LNCaP clone FGC (cell line): ENCODE measurements around the gene HBA2.
"Not testable (repeated sequence)": the region's sequence is repeated elsewhere in the genome, so short reads cannot be mapped to it uniquely, and the experiment has no call there.

Experiments
- DNase-seq: peaks from one replicate; pipeline ENCODE4 v3.0.0-alpha.2; 2011; ENCODE audit warnings: low read depth
- H3K4me3 ChIP-seq: 2 replicates; pipeline ENCODE4 v1.5.1; 2011; ENCODE audit warnings: mild to moderate bottlenecking, low read depth, low read length, control low read depth
- TF ChIP-seq, protein P1 (sequence below): IDR thresholded peaks from 2 replicates; pipeline ENCODE4 v1.5.1; 2012; ENCODE audit warnings: mild to moderate bottlenecking; ENCODE audit not compliant: control insufficient read depth, insufficient read depth; ENCODE audit errors: extremely low read depth

HBA2 gene

DNA sequence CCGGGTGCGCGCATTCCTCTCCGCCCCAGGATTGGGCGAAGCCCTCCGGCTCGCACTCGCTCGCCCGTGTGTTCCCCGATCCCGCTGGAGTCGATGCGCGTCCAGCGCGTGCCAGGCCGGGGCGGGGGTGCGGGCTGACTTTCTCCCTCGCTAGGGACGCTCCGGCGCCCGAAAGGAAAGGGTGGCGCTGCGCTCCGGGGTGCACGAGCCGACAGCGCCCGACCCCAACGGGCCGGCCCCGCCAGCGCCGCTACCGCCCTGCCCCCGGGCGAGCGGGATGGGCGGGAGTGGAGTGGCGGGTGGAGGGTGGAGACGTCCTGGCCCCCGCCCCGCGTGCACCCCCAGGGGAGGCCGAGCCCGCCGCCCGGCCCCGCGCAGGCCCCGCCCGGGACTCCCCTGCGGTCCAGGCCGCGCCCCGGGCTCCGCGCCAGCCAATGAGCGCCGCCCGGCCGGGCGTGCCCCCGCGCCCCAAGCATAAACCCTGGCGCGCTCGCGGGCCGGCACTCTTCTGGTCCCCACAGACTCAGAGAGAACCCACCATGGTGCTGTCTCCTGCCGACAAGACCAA is at the start of gene HBA2:
HBA2 (plus strand) TSS at position 503 of the 568 bp plus-strand sequence; CDS start at position 540, 37 bp downstream.
- DNase-seq, H3K4me3 ChIP-seq: not testable (repeated sequence)

DNA sequence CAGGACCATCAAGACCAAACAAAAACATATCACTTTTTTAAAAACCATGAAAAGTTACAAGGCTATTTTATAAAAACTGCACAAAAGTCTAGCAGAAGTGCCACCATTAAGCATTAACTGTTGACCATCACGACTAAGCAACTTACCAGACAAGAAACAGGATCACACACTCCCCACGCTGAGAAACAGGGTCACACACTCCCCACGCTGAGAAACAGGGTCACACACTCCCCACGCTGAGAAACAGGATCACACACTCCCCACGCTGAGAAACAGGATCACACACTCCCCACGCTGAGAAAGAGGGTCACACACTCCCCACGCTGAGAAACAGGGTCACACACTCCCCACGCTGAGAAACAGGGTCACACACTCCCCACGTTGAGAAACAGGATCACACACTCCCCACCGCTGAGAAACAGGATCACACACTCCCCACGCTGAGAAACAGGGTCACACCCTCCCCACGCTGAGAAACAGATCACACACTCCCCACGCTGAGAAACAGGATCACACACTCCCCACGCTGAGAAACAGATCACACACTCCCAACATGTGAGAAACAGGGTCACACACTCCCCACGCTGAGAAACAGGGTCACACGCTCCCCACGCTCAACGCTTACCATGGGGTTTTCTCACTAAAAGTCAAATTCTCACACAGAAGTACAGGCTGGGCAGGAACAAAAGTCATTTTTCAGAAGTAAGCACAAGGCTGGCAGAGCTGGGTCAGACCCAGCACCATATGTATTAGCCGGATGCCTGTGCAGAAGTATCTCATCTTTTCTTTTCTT is 48.9 kb upstream of the HBA2 start:
- not testable (repeated sequence) for H3K4me3 ChIP-seq, DNase-seq

DNA sequence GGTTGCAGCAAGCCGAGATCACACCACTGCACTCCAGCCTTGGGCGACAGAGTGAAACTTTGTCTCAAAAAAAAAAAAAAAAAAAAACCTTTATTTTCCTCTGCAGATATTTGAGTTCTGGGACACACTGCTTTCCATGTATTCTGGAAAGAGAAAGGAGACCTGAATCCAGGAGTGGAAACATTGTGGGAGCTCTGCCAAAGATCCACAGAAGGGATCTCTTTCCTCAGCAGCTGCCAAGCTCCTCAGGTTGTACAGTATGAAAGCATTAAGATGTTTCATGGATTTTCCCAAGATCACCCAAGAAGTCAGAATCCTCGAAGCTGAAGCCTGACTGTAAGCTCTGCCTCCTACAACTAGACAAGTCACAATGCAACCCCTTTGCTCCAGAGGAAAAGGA is 47.7 kb upstream of the HBA2 start:
- TF ChIP-seq, protein P1, sequence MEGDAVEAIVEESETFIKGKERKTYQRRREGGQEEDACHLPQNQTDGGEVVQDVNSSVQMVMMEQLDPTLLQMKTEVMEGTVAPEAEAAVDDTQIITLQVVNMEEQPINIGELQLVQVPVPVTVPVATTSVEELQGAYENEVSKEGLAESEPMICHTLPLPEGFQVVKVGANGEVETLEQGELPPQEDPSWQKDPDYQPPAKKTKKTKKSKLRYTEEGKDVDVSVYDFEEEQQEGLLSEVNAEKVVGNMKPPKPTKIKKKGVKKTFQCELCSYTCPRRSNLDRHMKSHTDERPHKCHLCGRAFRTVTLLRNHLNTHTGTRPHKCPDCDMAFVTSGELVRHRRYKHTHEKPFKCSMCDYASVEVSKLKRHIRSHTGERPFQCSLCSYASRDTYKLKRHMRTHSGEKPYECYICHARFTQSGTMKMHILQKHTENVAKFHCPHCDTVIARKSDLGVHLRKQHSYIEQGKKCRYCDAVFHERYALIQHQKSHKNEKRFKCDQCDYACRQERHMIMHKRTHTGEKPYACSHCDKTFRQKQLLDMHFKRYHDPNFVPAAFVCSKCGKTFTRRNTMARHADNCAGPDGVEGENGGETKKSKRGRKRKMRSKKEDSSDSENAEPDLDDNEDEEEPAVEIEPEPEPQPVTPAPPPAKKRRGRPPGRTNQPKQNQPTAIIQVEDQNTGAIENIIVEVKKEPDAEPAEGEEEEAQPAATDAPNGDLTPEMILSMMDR = no peak
- no peak for DNase-seq

DNA sequence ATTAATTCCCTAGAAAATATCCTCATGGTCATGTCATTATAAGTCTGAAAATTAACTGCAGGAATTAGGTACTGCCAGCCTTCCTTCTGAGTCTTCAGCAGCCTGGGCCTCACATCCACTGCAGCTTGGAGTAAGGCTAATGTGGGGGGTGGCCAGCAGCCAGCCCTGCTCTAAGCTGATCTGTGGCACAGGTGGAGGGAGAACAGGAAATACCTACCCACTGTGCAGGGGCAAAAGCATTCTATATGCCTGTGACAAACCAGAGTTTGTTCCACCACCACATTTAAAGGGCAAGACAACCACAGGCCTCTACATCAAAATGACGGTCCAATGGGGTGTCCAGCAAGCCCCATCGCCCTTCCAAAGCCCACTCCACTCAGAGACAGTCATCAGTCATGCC is 43.6 kb upstream of the HBA2 start:
- no peak overlapping the region for H3K4me3 ChIP-seq
- no peak for DNase-seq
- TF ChIP-seq, protein P1 = no peak

More for the DNA sequence above, 47.7 kb upstream of the HBA2 start:
- H3K4me3 ChIP-seq = no peak overlapping the region

DNA sequence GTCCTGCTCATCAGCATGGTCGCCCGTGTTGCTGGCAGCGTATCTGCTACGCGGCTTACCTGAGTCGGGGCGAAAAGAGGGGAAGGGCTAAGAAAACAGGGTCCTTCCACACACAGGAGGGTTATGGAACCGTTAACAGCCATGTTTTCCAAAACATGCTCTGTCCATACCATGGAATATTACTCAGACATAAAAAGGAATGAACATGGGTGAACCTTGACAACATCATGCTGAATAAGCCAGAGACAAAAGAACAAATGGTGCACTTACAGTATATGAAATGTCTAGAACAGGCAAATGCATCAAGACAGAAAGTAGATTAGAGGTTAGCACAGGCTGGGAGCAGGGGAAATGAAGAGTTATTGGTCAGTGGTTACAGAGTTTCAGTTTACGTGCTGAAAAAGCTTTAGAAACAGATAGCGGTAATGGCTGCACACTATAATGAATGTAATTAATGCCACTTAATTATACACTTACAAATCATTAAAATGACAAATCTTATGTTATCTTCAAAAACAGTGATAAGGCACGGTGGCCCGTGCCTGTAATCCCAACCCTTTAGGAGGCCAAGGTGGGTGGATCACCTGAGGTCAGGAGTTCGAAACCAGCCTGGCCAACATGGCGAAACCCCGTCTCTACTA is 42.0 kb upstream of the HBA2 start:
- no peak overlapping the region for H3K4me3 ChIP-seq
- DNase-seq = no peak
- TF ChIP-seq, protein P1 = no peak

DNA sequence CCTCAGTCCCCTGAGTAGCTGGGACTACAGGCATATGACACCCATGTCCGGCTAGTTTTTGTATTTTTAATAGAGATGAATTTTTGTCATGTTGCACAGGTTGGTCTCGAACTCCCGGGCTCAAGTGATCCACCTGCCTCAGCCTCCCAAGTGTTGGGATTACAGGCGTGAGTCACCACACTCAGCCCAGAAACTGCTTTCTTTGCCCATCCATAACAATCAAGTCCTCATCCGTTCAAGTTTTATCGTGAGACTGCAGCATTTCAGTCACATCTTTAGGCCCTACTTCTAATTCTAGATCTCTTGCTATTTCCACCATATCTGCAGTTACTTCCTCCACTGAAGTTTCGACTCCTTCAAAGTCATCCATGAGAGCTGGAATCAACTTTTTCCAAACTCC is 40.6 kb upstream of the HBA2 start:
- TF ChIP-seq, protein P1 = no peak
- DNase-seq = no peak

DNA sequence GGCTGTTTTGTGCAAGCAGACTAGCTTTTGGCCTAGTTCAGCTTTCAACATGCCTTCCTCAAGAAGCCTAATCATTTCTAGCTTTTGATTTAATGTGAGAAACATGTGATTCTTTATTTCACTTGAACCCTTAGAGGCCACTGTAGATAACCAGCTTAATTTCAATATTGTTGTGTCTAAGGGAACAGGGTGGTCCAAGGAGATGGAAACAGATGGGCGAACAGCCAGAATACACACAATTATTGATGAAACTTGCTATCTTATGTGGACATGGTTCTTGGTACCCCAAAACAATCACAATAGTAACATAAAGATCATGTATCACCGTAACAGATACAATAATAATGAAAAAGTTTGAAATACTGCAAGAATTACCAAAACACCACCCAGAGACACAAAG is 39.0 kb upstream of the HBA2 start:
- DNase-seq = no peak
- no peak overlapping the region for H3K4me3 ChIP-seq
- TF ChIP-seq, protein P1 = no peak

More for the DNA sequence above, 40.6 kb upstream of the HBA2 start:
- H3K4me3 ChIP-seq = no peak overlapping the region
